Measurements from ENCODE around the gene SDHD.
"Not testable (repeated sequence)": the region's sequence is repeated elsewhere in the genome, so short reads cannot be mapped to it uniquely, and the experiment has no call there.

SDHD gene

GRCh38 chr11:112086422-112087191, at the start of gene SDHD, which contains the start of gene TIMM8B:
TSS of gene SDHD (plus strand) at chr11:112086873. CDS start at chr11:112086908, 35 bp downstream.
TSS of gene TIMM8B (minus strand) at chr11:112086756. CDS start at chr11:112086723, 33 bp downstream.
- DNase-seq = peak; percentile 84 to 87

GRCh38 chr11:112037527-112037926, 49.1 kb upstream of the SDHD start:
- no peak for DNase-seq

- no peak for DNase-seq
Measured at GRCh38 chr11:112042161-112042960, 44.3 kb upstream of the SDHD start.

- no peak for DNase-seq
Measured at GRCh38 chr11:112042961-112043304, 43.7 kb upstream of the SDHD start.

GRCh38 chr11:112044961-112045360, 41.7 kb upstream of the SDHD start:
- no peak for DNase-seq

- not testable (repeated sequence) for DNase-seq
Measured at GRCh38 chr11:112046647-112047046, 40.0 kb upstream of the SDHD start.

GRCh38 chr11:112048256-112048655, 38.4 kb upstream of the SDHD start:
- DNase-seq = not testable (repeated sequence)

GRCh38 chr11:112049777-112050176, 36.9 kb upstream of the SDHD start:
- DNase-seq = no peak

GRCh38 chr11:112050721-112051120, 36.0 kb upstream of the SDHD start:
- no peak for DNase-seq

- no peak for DNase-seq
Measured at GRCh38 chr11:112051768-112052167, 34.9 kb upstream of the SDHD start.

- no peak for DNase-seq
Measured at GRCh38 chr11:112057170-112057569, 29.5 kb upstream of the SDHD start.

- DNase-seq = no peak
Measured at GRCh38 chr11:112058103-112058502, 28.6 kb upstream of the SDHD start.

- DNase-seq = no peak
Measured at GRCh38 chr11:112062923-112063322, 23.8 kb upstream of the SDHD start.

- peak; percentile 76 to 79 for DNase-seq
Measured at GRCh38 chr11:112073941-112074811, 12.5 kb upstream of the SDHD start, which contains the start of the genes NKAPD1 and PIH1D2. TSS of gene NKAPD1 (plus strand) at chr11:112074299. CDS start at chr11:112075575, 1,276 bp downstream. TSS of gene PIH1D2 (minus strand) at chr11:112074017. CDS start at chr11:112073174, 843 bp downstream.

GRCh38 chr11:112082729-112083128, 3.9 kb upstream of the SDHD start:
- no peak for DNase-seq

- DNase-seq = no peak
Measured at GRCh38 chr11:112085822-112086421, 751 bp upstream of the SDHD start.

- no peak for DNase-seq
Measured at GRCh38 chr11:112087212-112087611, 539 bp downstream of the SDHD start.

GRCh38 chr11:112095302-112095701, 8.6 kb downstream of the SDHD start:
- not testable (repeated sequence) for DNase-seq

GRCh38 chr11:112096194-112096593, 9.5 kb downstream of the SDHD start:
- DNase-seq = no peak

- no peak for DNase-seq
Measured at GRCh38 chr11:112097734-112098528, 11.3 kb downstream of the SDHD start.

- DNase-seq = no peak
Measured at GRCh38 chr11:112100462-112100861, 13.8 kb downstream of the SDHD start.
